B cell (primary cell): Measurements from ENCODE around the gene TMEM154. TPM values are rescaled to one million over a fixed set of nuclear protein-coding genes. Genes with fewer than 3 reads are reported as not detected.

Experiments used
- ATAC-seq: fragments of 200-7000 bp; cut with Tn5 transposase; one replicate; pipeline ENCODE4 v1.10.0; 2021; ENCODE audit warnings: low read depth, mild to moderate bottlenecking, moderate number of reproducible peaks, moderate library complexity
- CTCF ChIA-PET: fragments of 350-600 bp; sonication (Branson Sonifier 250); formaldehyde crosslinking; loops from one replicate; lab custom pipeline; 2021; ENCODE audit warnings: antibody characterized with exemption, inconsistent platforms; lab: Charles Lee
- POLR2A ChIA-PET: fragments of 350-600 bp; sonication (Branson Sonifier 250); formaldehyde crosslinking; loops from one replicate; lab custom pipeline; 2021; ENCODE audit warnings: antibody characterized with exemption; lab: Charles Lee
- DNase-seq: peaks from one replicate; pipeline ENCODE4 v3.0.0; 2013
- H2AFZ ChIP-seq: 2 replicates; pipeline ENCODE4 v1.6.1; 2012; ENCODE audit warnings: mild to moderate bottlenecking, low read depth, low read length; ENCODE audit not compliant: insufficient read depth, poor library complexity, severe bottlenecking
- H3K27ac ChIP-seq, 2 donors: 1 replicate in 1 of 2; 2 replicates in 1 of 2; pipeline ENCODE4 v1.5.1; 2012 to 2013; ENCODE audit warnings: low read length in 2 of 2, mild to moderate bottlenecking in 2 of 2, moderate library complexity in 1 of 2
- H3K27me3 ChIP-seq, 4 experiments: fragments of 200-600 bp in 1 of 4; sonication (generic) in 1 of 4; replicated peaks in 1 of 4; 1 replicate in 2 of 4; 2 replicates in 2 of 4; pipeline versions ENCODE4 v1.6.1 to v1.7.0; 2013 to 2016; ENCODE audit warnings: low read length in 3 of 4, mild to moderate bottlenecking in 2 of 4, mixed read lengths in 1 of 4, moderate library complexity in 1 of 4; ENCODE audit not compliant: insufficient read depth in 4 of 4, control insufficient read depth in 3 of 4; ENCODE audit errors: control extremely low read depth in 1 of 4
- H3K36me3 ChIP-seq, 2 experiments: replicated peaks in 1 of 2; 1 replicate in 1 of 2; 2 replicates in 1 of 2; pipeline versions ENCODE4 v1.6.1 to v1.7.1; 2013; ENCODE audit warnings: low read length in 1 of 2; ENCODE audit not compliant: insufficient read depth in 2 of 2, control insufficient read depth in 1 of 2; ENCODE audit errors: control extremely low read depth in 1 of 2, extremely low read depth in 1 of 2
- H3K4me1 ChIP-seq, 2 donors: fragments of 200-600 bp in 1 of 2; sonication (generic) in 1 of 2; 1 replicate in 1 of 2; 2 replicates in 1 of 2; pipeline versions ENCODE4 v1.5.1 to v1.6.1; 2013 to 2017; ENCODE audit warnings: low read length in 2 of 2; ENCODE audit not compliant: control insufficient read depth in 2 of 2, insufficient read depth in 2 of 2
- H3K4me2 ChIP-seq: replicated peaks from 2 replicates; pipeline ENCODE3; 2012; ENCODE audit warnings: mild to moderate bottlenecking, low read depth, low read length; ENCODE audit not compliant: poor library complexity, severe bottlenecking
- H3K4me3 ChIP-seq, 5 experiments: fragments of 200-600 bp in 1 of 5; sonication (generic) in 1 of 5; 1 replicate in 3 of 5; 2 replicates in 2 of 5; pipeline versions ENCODE4 v1.5.1 to v1.7.0; 2011 to 2016; ENCODE audit warnings: low read length in 4 of 5, mild to moderate bottlenecking in 4 of 5, low read depth in 2 of 5, control low read depth in 1 of 5, moderate library complexity in 1 of 5; ENCODE audit not compliant: insufficient read depth in 1 of 5; ENCODE audit errors: control extremely low read depth in 1 of 5, extremely low read depth in 1 of 5
- H3K79me2 ChIP-seq: fragments of 200-600 bp; sonication (generic); one replicate; pipeline ENCODE4 v1.6.0; 2016; ENCODE audit warnings: low read length; ENCODE audit not compliant: control insufficient read depth, insufficient read depth
- H3K9ac ChIP-seq: fragments of 200-600 bp; sonication (generic); 2 replicates; pipeline ENCODE4 v1.6.1; 2017; ENCODE audit warnings: mild to moderate bottlenecking, low read length, moderate library complexity
- H3K9me3 ChIP-seq, 3 donors: one replicate each; pipeline versions ENCODE4 v1.6.1 to v1.7.1; 2013; ENCODE audit warnings: low read length in 2 of 3; ENCODE audit not compliant: control insufficient read depth in 2 of 3, insufficient read depth in 1 of 3; ENCODE audit errors: control extremely low read depth in 1 of 3
- H4K20me1 ChIP-seq: 2 replicates; pipeline ENCODE4 v1.6.0; 2012; ENCODE audit warnings: mild to moderate bottlenecking, low read length; ENCODE audit not compliant: insufficient read depth, control insufficient read depth, poor library complexity, severe bottlenecking
- H3K27ac Mint-ChIP-seq: one replicate; pipeline ENCODE4 v1.8.0; 2021; ENCODE audit warnings: mixed read lengths
- H3K27me3 Mint-ChIP-seq: one replicate; pipeline ENCODE4 v1.8.0; 2021; ENCODE audit warnings: mixed read lengths
- H3K4me1 Mint-ChIP-seq: one replicate; pipeline ENCODE4 v1.8.0; 2021; ENCODE audit warnings: mixed read lengths
- H3K4me3 Mint-ChIP-seq: one replicate; pipeline ENCODE4 v1.8.0; 2021; ENCODE audit warnings: mixed read lengths
- H3K9me3 Mint-ChIP-seq: one replicate; pipeline ENCODE4 v1.8.0; 2022; ENCODE audit warnings: mixed read lengths; ENCODE audit not compliant: insufficient read depth
- CTCF ChIP-seq: fragments of 200-600 bp; IDR thresholded peaks from one replicate; pipeline ENCODE4 v1.8.0; 2022; ENCODE audit warnings: antibody characterized with exemption, mild to moderate bottlenecking
- EZH2 ChIP-seq: IDR thresholded peaks from 2 replicates; pipeline ENCODE4 v1.6.1; 2012; ENCODE audit warnings: borderline replicate concordance, low read depth, mild to moderate bottlenecking, moderate library complexity, low read length; ENCODE audit not compliant: insufficient read depth, poor library complexity, severe bottlenecking
- WGBS: methylation state at CpG from one replicate; pipeline ENCODE4 v1.1.5; 2013; ENCODE audit warnings: missing lambda C conversion rate; ENCODE audit not compliant: insufficient coverage; 5-methylcytosine and 5-hydroxymethylcytosine counted together
- intact Hi-C: fragments of 100-400 bp; cut with micrococcal nuclease; formaldehyde crosslinking; loops from one replicate; pipeline ENCODE4 v1.10.0; 2022
- polyA plus RNA-seq: library from polyadenylated mRNA; depleted of rRNA; stranded (reverse); fragments of >200 nt; gene quantifications from 2 replicates; pipeline ENCODE4 v1.2.3, GENCODE V29; 2012
- total RNA-seq, 2 donors: library from RNA; stranded (reverse); fragments of 120-200 nt in 1 of 2; gene quantifications; 1 replicate in 1 of 2; 2 replicates in 1 of 2; pipeline versions ENCODE4 v1.2.3 to v1.2.4, GENCODE V29; 2013 to 2022

Gene TMEM154
- total and polyA plus RNA-seq, 2 donors (not counting 1 experiment from before 2014, with no cell fraction given): 20.1 to 99.1 TPM

GRCh38 chr4:152635851-152636250 is 43.9 kb downstream of the TMEM154 start:
- H3K4me2 ChIP-seq: no peak overlapping the region
- no peaks in the 10 kb centered on the region for H3K27me3 Mint-ChIP-seq
- H3K9me3 ChIP-seq: no peaks in the 10 kb centered on the region
- POLR2A ChIA-PET: no interaction called here
- H3K36me3 ChIP-seq: peaks cover 11 to 78% of the 10 kb centered on the region in 2 experiments
- no peaks in the 10 kb centered on the region for H3K27me3 ChIP-seq
- H3K9ac ChIP-seq: no peak overlapping the region
- H3K4me1 Mint-ChIP-seq: peaks cover 32% of the 10 kb centered on the region
- TF ChIP-seq CTCF: no peak
- TF ChIP-seq EZH2: no peak
- H3K27ac Mint-ChIP-seq: no peak overlapping the region
- no peaks in the 10 kb centered on the region for H4K20me1 ChIP-seq
- no peak for DNase-seq
- intact Hi-C loops: no loop called here
- WGBS: 57% methylated on average over 2 of the region's 4 CpGs
- H3K4me3 Mint-ChIP-seq: no peak overlapping the region
- no peak overlapping the region for H3K27ac ChIP-seq
- peaks cover 35% of the 10 kb centered on the region for H3K79me2 ChIP-seq
- CTCF ChIA-PET: interaction anchor here (0.7 to 11.7 kb wide), 4 partner anchors 10 to 181 kb away, joined by 3 to 199 read pairs (median 6); no protein-coding TSS in a partner anchor
- H3K4me3 ChIP-seq: no peak overlapping the region
- H3K4me1 ChIP-seq: peaks cover 3 to 7% of the 10 kb centered on the region in 2 donors
- ATAC-seq: no peak
- no peaks in the 10 kb centered on the region for H3K9me3 Mint-ChIP-seq
- no peak overlapping the region for H2AFZ ChIP-seq

- Mint-ChIP-seq H3K27ac (peak overlapping the region; percentile 60), H3K9me3 (no peaks in the 10 kb centered on the region), H3K27me3 (no peaks in the 10 kb centered on the region), H3K4me1 (peaks cover 25% of the 10 kb centered on the region), H3K4me3 (no peak overlapping the region)
- TF ChIP-seq CTCF (no peak), EZH2 (no peak)
- H3K27me3 ChIP-seq: no peaks in the 10 kb centered on the region
- CTCF ChIA-PET: interaction anchor here (1.0 to 1.2 kb wide), 4 partner anchors 9 to 226 kb away, joined by 3 to 6 read pairs (median 3); no protein-coding TSS in a partner anchor
- H3K4me2 ChIP-seq: no peak overlapping the region
- peaks cover 8 to 74% of the 10 kb centered on the region in 2 experiments for H3K36me3 ChIP-seq
- no peak overlapping the region for H3K9ac ChIP-seq
- no peak overlapping the region for H3K27ac ChIP-seq
- ATAC-seq (no peak), DNase-seq (no peak)
- H3K4me1 ChIP-seq: peaks cover 3 to 4% of the 10 kb centered on the region in 2 donors
- no peaks in the 10 kb centered on the region for H4K20me1 ChIP-seq
- H3K4me3 ChIP-seq: no peak overlapping the region
- intact Hi-C loops: no loop called here
- WGBS: no CpG with 5 or more reads among the region's 4 CpGs
- POLR2A ChIA-PET: no interaction called here
- peaks cover 23% of the 10 kb centered on the region for H3K79me2 ChIP-seq
- H3K9me3 ChIP-seq: no peaks in the 10 kb centered on the region
- H2AFZ ChIP-seq: no peak overlapping the region
Observed at GRCh38 chr4:152634110-152634760, 45.6 kb downstream of the TMEM154 start.
